ENCODE results near the gene PCMT1. TPM values are rescaled to one million over a fixed set of nuclear protein-coding genes. Genes with fewer than 3 reads are reported as not detected.

PCMT1 gene
- total RNA-seq, 4 donors from 2014 or later, result 25.8 to 97.3 (median 64.4) TPM

DNA sequence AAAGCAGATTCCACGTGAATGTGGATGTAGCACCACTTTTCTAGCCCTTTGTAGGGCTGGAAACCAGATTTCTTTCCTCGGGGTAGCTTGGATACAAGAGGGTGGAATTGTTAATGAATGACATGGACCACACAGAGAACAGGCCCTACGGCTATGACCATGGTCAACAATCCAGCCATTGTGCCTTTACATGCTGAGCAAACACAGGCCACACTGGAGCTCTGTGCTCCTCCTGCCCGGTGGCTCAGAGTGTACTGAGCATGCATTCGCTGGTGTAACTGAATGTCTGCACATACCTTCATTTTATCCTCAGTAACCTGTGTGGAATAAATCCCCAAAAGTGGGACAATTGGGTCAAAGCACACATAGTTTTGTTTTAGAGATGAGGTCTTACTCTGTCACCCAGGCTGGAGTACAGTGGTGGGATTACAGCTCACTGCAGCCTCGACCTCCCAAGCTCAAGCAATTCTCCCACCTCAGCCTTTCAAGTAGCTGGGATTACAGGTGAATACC, 81.8 kb downstream of the PCMT1 start:
- Histone ChIP-seq H3K9me3 (no peaks in the 10 kb centered on the region), H3K36me3 (no peaks in the 10 kb centered on the region), H3K4me1 (no peaks in the 10 kb centered on the region), H3K27ac (no peak overlapping the region), H3K4me3 (no peak overlapping the region), H3K27me3 (no peaks in the 10 kb centered on the region)
- DNase-seq, result no peak
- 67 to 77% methylated on average over 2 to 6 of the region's 6 CpGs for WGBS, 2 donors (ENCODE audit: low coverage in 1 of 2)
- TF ChIP-seq CTCF (IDR thresholded peaks at IDR 0.05) (no peak), POLR2AphosphoS5 (IDR thresholded peaks at IDR 0.05) (no peak), EP300 (IDR thresholded peaks at IDR 0.05; ENCODE audit: low read depth) (no peak), POLR2A (IDR thresholded peaks at IDR 0.05) (no peak)
- in situ Hi-C loops (cut with MboI; ENCODE audit: low pct_ligation_motif_present in 1 of 4, low pct_unique_long_range_greater_than_20kb in 1 of 4, low sequenced_read_pairs in 3 of 4) (loop anchor here in 2 of 4 donors (5.0 to 25.0 kb wide), 3 partner anchors 91 to 181 kb away; partner anchors contain the start of gene RAET1G (in 1 of the 2)), intact Hi-C loops (cut with DNase I; ENCODE audit: low total_unique reads) (no loop called here)

DNA sequence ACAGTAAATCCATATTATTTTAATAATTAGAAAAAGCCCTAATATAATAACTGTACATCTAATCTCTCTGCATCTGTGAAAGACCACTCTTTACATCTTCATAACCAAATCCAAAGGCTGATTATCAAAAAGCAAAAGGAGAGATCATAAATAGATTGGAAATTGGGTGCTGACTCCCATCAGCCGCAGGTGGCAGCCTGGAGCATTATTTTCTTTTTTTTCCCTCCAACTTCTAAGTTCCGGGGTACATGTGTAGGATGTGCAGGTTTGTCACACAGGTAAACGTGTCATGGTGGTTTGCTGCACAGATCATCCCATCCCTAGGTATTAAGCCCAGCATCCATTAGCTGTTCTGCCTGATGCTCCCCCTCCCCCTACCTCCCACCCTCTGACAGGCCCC, 84.1 kb downstream of the PCMT1 start:
- Histone ChIP-seq H3K27ac (no peak overlapping the region), H3K36me3 (no peaks in the 10 kb centered on the region), H3K27me3 (no peaks in the 10 kb centered on the region), H3K4me1 (no peaks in the 10 kb centered on the region), H3K9me3 (no peaks in the 10 kb centered on the region), H3K4me3 (no peak overlapping the region)
- 88 to 100% methylated on average over 1 to 3 of the region's 3 CpGs for WGBS, 2 donors (ENCODE audit: low coverage in 1 of 2)
- intact Hi-C loops (cut with DNase I; ENCODE audit: low total_unique reads) (loop anchor here (2.0 kb wide), 1 partner anchor 93 kb away; no protein-coding TSS in a partner anchor), in situ Hi-C loops (cut with MboI; ENCODE audit: low pct_ligation_motif_present in 1 of 4, low pct_unique_long_range_greater_than_20kb in 1 of 4, low sequenced_read_pairs in 3 of 4) (loop anchor here in 2 of 4 donors (5.0 to 25.0 kb wide), 3 partner anchors 89 to 179 kb away; partner anchors contain the start of gene RAET1G (in 1 of the 2))
- TF ChIP-seq EP300 (IDR thresholded peaks at IDR 0.05; ENCODE audit: low read depth) (no peak), CTCF (IDR thresholded peaks at IDR 0.05) (no peak), POLR2A (IDR thresholded peaks at IDR 0.05) (no peak), POLR2AphosphoS5 (IDR thresholded peaks at IDR 0.05) (no peak)
- no peak for DNase-seq

DNA sequence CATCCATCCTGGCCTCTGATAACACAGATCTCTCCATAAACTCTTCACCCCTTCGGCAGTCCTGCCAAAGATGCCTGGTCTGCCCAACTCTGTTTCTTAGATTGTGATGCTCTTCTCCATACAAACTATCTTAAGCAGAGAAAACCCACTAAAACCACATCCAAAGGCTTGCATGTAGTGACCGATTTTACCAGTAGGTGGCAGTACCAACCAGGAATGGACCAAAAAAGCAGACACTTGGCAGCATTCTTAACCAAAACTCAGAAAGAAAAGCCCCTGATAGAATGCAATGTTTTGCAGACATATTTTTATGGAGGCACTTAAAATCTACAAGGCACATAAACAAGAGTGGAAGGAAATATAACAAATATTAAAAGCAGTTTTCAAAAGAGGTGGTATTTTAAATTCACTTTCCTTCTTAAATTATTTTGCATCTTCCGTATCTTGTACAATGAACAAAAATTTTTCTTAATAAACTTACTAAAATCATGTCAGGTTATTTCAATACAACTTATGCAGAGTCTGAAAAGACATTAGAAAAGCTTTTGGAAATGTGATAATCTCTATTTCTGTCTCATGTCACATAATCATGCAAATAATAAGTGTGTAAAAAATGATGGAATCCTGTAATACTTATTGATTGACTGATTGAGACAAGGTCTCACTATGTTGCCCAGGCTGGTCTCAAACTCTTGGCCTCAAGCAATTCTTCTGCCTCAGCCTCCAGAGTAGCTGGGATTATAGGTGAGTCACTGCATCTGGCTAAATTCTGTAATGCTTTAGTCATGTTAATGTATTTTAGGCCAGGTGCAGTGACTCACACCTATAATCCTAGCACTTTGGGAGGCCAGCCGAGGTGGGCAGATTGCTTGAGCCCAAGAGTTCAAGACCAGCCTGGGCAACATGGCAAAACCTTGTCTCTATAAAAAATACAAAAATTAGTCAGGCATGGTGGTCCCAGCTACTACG, 85.3 kb downstream of the PCMT1 start:
- no peak overlapping the region for H3K27ac ChIP-seq
- no peaks in the 10 kb centered on the region for H3K36me3 ChIP-seq
- 48 to 50% methylated on average over 4 to 5 of the region's 5 CpGs for WGBS, 2 donors (ENCODE audit: low coverage in 1 of 2)
- peaks cover 0 to 4% (median 1%) of the 10 kb centered on the region in 4 donors for H3K4me1 ChIP-seq
- TF ChIP-seq POLR2AphosphoS5 (IDR thresholded peaks at IDR 0.05) (no peak), CTCF (IDR thresholded peaks at IDR 0.05) (peak; percentile 89 to 95 (median 92)), EP300 (IDR thresholded peaks at IDR 0.05; ENCODE audit: low read depth) (no peak), POLR2A (IDR thresholded peaks at IDR 0.05) (no peak)
- no peaks in the 10 kb centered on the region for H3K27me3 ChIP-seq
- no peak overlapping the region for H3K4me3 ChIP-seq
- peak; percentile 67 for DNase-seq
- intact Hi-C loops (cut with DNase I; ENCODE audit: low total_unique reads) (loop anchor here (2.0 kb wide), 1 partner anchor 92 kb away; no protein-coding TSS in a partner anchor), in situ Hi-C loops (cut with MboI; ENCODE audit: low pct_ligation_motif_present in 1 of 4, low pct_unique_long_range_greater_than_20kb in 1 of 4, low sequenced_read_pairs in 3 of 4) (loop anchor here in 2 of 4 donors (5.0 to 25.0 kb wide), 3 partner anchors 88 to 178 kb away; partner anchors contain the start of gene RAET1G (in 1 of the 2))
- H3K9me3 ChIP-seq, result no peaks in the 10 kb centered on the region

All from transverse colon (tissue), 4 donors.